GM19467 (cell line): ENCODE results near the gene ASGR1.
"Not testable (repeated sequence)": the region's sequence is repeated elsewhere in the genome, so short reads cannot be mapped to it uniquely, and the experiment has no call there.

Source experiments
- ATAC-seq: cut with Tn5 transposase; IDR thresholded peaks from one replicate; pipeline ENCODE4 v1.9.1; 2021; ENCODE audit warnings: mild to moderate bottlenecking, moderate library complexity; ENCODE audit not compliant: unreplicated experiment

The ASGR1 gene

DNA sequence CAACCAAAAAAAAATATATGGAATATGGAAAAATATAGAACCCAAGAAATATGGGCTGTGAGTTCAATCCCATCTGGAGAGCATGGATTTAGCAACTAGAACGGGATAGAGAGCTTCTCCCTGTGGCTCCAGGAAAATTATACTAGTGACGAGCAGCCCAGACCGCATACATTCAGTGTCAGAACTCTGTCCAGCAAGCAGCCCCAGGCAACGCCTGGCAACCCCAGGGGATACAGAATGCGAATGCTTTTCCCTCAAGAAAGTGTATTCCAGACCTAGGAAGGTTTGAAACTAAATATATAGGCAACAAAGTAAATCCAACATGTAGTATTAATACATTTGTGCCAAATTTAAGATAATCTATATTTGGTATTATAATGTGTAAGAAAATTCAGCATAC, 51.0 kb downstream of the ASGR1 start:
- no peak for ATAC-seq

- not testable (repeated sequence) for ATAC-seq
Measured at GRCh38 chr17:7127501-7127900, 51.7 kb downstream of the ASGR1 start.

- not testable (repeated sequence) for ATAC-seq
Measured at GRCh38 chr17:7126386-7126785, 52.8 kb downstream of the ASGR1 start.

GRCh38 chr17:7124923-7125322, 54.2 kb downstream of the ASGR1 start:
- no peak for ATAC-seq

DNA sequence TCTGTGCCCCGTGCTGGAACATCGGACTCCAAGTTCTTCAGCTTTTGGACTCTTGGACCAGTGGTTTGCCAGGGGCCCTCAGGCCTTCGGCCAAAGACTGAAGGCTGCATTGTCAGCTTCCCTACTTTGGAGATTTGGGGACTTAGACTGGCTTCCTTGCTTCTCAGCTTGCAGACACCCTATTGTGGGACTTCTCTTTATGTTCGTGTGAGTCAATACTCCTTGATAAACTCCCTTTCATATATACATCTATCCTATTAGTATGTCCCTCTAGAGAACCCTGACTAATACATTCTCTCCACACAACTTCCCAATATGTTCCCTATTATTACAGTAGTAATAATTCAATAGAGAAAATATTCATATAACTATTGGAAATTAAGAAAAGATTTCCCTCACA, 55.3 kb downstream of the ASGR1 start:
- no peak for ATAC-seq
